ENCODE data around the gene CCDC17.

GRCh38 chr1:45623972-45624371 lies at the start of gene CCDC17:
- TF ChIP-seq, protein P1, sequence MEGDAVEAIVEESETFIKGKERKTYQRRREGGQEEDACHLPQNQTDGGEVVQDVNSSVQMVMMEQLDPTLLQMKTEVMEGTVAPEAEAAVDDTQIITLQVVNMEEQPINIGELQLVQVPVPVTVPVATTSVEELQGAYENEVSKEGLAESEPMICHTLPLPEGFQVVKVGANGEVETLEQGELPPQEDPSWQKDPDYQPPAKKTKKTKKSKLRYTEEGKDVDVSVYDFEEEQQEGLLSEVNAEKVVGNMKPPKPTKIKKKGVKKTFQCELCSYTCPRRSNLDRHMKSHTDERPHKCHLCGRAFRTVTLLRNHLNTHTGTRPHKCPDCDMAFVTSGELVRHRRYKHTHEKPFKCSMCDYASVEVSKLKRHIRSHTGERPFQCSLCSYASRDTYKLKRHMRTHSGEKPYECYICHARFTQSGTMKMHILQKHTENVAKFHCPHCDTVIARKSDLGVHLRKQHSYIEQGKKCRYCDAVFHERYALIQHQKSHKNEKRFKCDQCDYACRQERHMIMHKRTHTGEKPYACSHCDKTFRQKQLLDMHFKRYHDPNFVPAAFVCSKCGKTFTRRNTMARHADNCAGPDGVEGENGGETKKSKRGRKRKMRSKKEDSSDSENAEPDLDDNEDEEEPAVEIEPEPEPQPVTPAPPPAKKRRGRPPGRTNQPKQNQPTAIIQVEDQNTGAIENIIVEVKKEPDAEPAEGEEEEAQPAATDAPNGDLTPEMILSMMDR (IDR thresholded peaks at IDR 0.05), result no peak
- TF ChIP-seq EP300 (IDR thresholded peaks at IDR 0.05), result no peak

All from suprapubic skin (tissue), 3 donors.